ENCODE measurements around the gene TSPAN14. TPM values are rescaled to one million over a fixed set of nuclear protein-coding genes. Genes with fewer than 3 reads are reported as not detected.

The TSPAN14 gene
- total RNA-seq, 1 donor, result 23.9 TPM

- TF ChIP-seq CTCF (IDR thresholded peaks at IDR 0.05; ENCODE audit: extremely low read depth, low read depth, low read length), result no peak
- peak overlapping the region; percentile 27 for H3K4me2 ChIP-seq (ENCODE audit: insufficient read depth, low read length)
- H3K27me3 ChIP-seq (ENCODE audit: insufficient read depth, low read length), result no peaks in the 10 kb centered on the region
- peaks cover 43% of the 10 kb centered on the region for H3K4me1 ChIP-seq (ENCODE audit: insufficient read depth, low read length)
- no peak overlapping the region for H3K27ac ChIP-seq (ENCODE audit: low read depth, low read length)
- no peaks in the 10 kb centered on the region for H3K36me3 ChIP-seq (ENCODE audit: insufficient read depth, low read length)
- H3K4me3 ChIP-seq (ENCODE audit: insufficient read depth, low read length), result no peak overlapping the region
- H2AFZ ChIP-seq (ENCODE audit: low read length), result peak overlapping the region; percentile 56
- H3K9me3 ChIP-seq (ENCODE audit: low read depth, low read length), result no peaks in the 10 kb centered on the region
- DNase-seq (ENCODE audit: insufficient read length, low spot score, missing footprints), result peak; percentile 50
- peaks cover 16% of the 10 kb centered on the region for H4K20me1 ChIP-seq (ENCODE audit: insufficient read depth, low read length)
- H3K79me2 ChIP-seq (ENCODE audit: insufficient read depth, low read length), result peaks cover 84% of the 10 kb centered on the region
Measured at GRCh38 chr10:80464557-80465450, 10.7 kb downstream of the TSPAN14 start.

- peaks cover 78% of the 10 kb centered on the region for H3K79me2 ChIP-seq (ENCODE audit: insufficient read depth, low read length)
- H4K20me1 ChIP-seq (ENCODE audit: insufficient read depth, low read length), result peaks cover 16% of the 10 kb centered on the region
Measured at GRCh38 chr10:80465451-80465835, 11.3 kb downstream of the TSPAN14 start.

GRCh38 chr10:80465839-80466590 is 11.9 kb downstream of the TSPAN14 start:
- Histone ChIP-seq H3K79me2 (ENCODE audit: insufficient read depth, low read length) (peaks cover 78% of the 10 kb centered on the region), H4K20me1 (ENCODE audit: insufficient read depth, low read length) (peaks cover 14% of the 10 kb centered on the region), H3K4me2 (ENCODE audit: insufficient read depth, low read length) (no peak overlapping the region), H3K36me3 (ENCODE audit: insufficient read depth, low read length) (peaks cover 1% of the 10 kb centered on the region), H3K27me3 (ENCODE audit: insufficient read depth, low read length) (no peaks in the 10 kb centered on the region), H3K9me3 (ENCODE audit: low read depth, low read length) (no peaks in the 10 kb centered on the region), H3K4me3 (ENCODE audit: insufficient read depth, low read length) (no peak overlapping the region), H3K4me1 (ENCODE audit: insufficient read depth, low read length) (peaks cover 34% of the 10 kb centered on the region), H2AFZ (ENCODE audit: low read length) (no peak overlapping the region), H3K27ac (ENCODE audit: low read depth, low read length) (no peak overlapping the region)
- TF ChIP-seq CTCF (IDR thresholded peaks at IDR 0.05; ENCODE audit: extremely low read depth, low read depth, low read length), result no peak
- no peak for DNase-seq (ENCODE audit: insufficient read length, low spot score, missing footprints)

More at GRCh38 chr10:80465451-80465835, 11.3 kb downstream of the TSPAN14 start:
- Histone ChIP-seq H3K9me3 (ENCODE audit: low read depth, low read length) (no peaks in the 10 kb centered on the region), H3K4me3 (ENCODE audit: insufficient read depth, low read length) (no peak overlapping the region), H2AFZ (ENCODE audit: low read length) (peak overlapping the region; percentile 56), H3K27me3 (ENCODE audit: insufficient read depth, low read length) (no peaks in the 10 kb centered on the region), H3K4me2 (ENCODE audit: insufficient read depth, low read length) (peak overlapping the region; percentile 27), H3K27ac (ENCODE audit: low read depth, low read length) (no peak overlapping the region), H3K36me3 (ENCODE audit: insufficient read depth, low read length) (no peaks in the 10 kb centered on the region), H3K4me1 (ENCODE audit: insufficient read depth, low read length) (peaks cover 39% of the 10 kb centered on the region)
- TF ChIP-seq CTCF (IDR thresholded peaks at IDR 0.05; ENCODE audit: extremely low read depth, low read depth, low read length), result no peak
- DNase-seq (ENCODE audit: insufficient read length, low spot score, missing footprints), result peak; percentile 65

All from osteoblast (primary cell).